Measurements from ENCODE around the gene TRIO.

Gene TRIO

GRCh38 chr5:14250748-14251701 is 107.9 kb downstream of the TRIO start:
- H3K27me3 ChIP-seq (replicated peaks), result no peaks in the 10 kb centered on the region
- H3K27ac ChIP-seq, result peak overlapping the region; percentile 32
- TF ChIP-seq, protein P1, sequence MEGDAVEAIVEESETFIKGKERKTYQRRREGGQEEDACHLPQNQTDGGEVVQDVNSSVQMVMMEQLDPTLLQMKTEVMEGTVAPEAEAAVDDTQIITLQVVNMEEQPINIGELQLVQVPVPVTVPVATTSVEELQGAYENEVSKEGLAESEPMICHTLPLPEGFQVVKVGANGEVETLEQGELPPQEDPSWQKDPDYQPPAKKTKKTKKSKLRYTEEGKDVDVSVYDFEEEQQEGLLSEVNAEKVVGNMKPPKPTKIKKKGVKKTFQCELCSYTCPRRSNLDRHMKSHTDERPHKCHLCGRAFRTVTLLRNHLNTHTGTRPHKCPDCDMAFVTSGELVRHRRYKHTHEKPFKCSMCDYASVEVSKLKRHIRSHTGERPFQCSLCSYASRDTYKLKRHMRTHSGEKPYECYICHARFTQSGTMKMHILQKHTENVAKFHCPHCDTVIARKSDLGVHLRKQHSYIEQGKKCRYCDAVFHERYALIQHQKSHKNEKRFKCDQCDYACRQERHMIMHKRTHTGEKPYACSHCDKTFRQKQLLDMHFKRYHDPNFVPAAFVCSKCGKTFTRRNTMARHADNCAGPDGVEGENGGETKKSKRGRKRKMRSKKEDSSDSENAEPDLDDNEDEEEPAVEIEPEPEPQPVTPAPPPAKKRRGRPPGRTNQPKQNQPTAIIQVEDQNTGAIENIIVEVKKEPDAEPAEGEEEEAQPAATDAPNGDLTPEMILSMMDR (IDR thresholded peaks at IDR 0.05; ENCODE audit: low read depth, low read length, missing control alignments), result no peak
- no peak overlapping the region for H3K4me3 ChIP-seq (ENCODE audit: low read depth, low read length)
- peaks cover 23% of the 10 kb centered on the region for H3K36me3 ChIP-seq (replicated peaks)
- no peak for DNase-seq
- in situ Hi-C loops (cut with HindIII; ENCODE audit: low pct_ligation_motif_present, low sequenced_read_pairs), result no loop called here

DNA sequence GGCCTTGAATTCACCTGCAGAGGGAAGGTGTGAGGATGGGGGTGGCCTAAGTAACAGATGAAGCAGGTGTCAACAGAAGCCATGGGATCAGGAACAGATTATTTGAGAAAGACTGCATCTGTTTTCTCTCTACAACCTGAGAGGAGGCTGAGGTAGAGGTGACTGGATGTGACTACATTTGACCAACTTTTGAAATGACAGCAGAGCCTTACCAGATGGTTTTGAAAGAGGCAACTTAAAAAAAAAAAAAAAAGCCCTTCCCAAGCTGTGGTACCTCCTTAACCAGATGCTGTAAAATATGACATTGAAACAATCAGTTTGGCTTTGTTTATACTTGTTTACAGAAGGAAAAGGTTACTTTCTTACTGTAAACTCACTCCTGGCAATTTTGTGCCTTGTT is 108.6 kb downstream of the TRIO start:
- Histone ChIP-seq H3K36me3 (replicated peaks) (peaks cover 30% of the 10 kb centered on the region), H3K4me3 (ENCODE audit: low read depth, low read length) (no peak overlapping the region), H3K27ac (no peak overlapping the region), H3K27me3 (replicated peaks) (no peaks in the 10 kb centered on the region)
- TF ChIP-seq, protein P1 (IDR thresholded peaks at IDR 0.05; ENCODE audit: low read depth, low read length, missing control alignments), result no peak
- in situ Hi-C loops (cut with HindIII; ENCODE audit: low pct_ligation_motif_present, low sequenced_read_pairs), result no loop called here
- no peak for DNase-seq

- in situ Hi-C loops (cut with HindIII; ENCODE audit: low pct_ligation_motif_present, low sequenced_read_pairs), result no loop called here
- TF ChIP-seq, protein P1 (IDR thresholded peaks at IDR 0.05; ENCODE audit: low read depth, low read length, missing control alignments), result no peak
- H3K36me3 ChIP-seq (replicated peaks), result peaks cover 35% of the 10 kb centered on the region
- no peak overlapping the region for H3K4me3 ChIP-seq (ENCODE audit: low read depth, low read length)
- H3K27me3 ChIP-seq (replicated peaks), result no peaks in the 10 kb centered on the region
- H3K27ac ChIP-seq, result no peak overlapping the region
- no peak for DNase-seq
Observed at GRCh38 chr5:14252793-14253192, 109.7 kb downstream of the TRIO start.

- H3K4me3 ChIP-seq (ENCODE audit: low read depth, low read length), result no peak overlapping the region
- in situ Hi-C loops (cut with HindIII; ENCODE audit: low pct_ligation_motif_present, low sequenced_read_pairs), result no loop called here
- TF ChIP-seq, protein P1 (IDR thresholded peaks at IDR 0.05; ENCODE audit: low read depth, low read length, missing control alignments), result no peak
- no peaks in the 10 kb centered on the region for H3K27me3 ChIP-seq (replicated peaks)
- no peak overlapping the region for H3K27ac ChIP-seq
- H3K36me3 ChIP-seq (replicated peaks), result peaks cover 24% of the 10 kb centered on the region
- no peak for DNase-seq
Observed at GRCh38 chr5:14254686-14255085, 111.5 kb downstream of the TRIO start.

- in situ Hi-C loops (cut with HindIII; ENCODE audit: low pct_ligation_motif_present, low sequenced_read_pairs), result no loop called here
- Histone ChIP-seq H3K4me3 (ENCODE audit: low read depth, low read length) (no peak overlapping the region), H3K36me3 (replicated peaks) (peaks cover 22% of the 10 kb centered on the region), H3K27me3 (replicated peaks) (no peaks in the 10 kb centered on the region), H3K27ac (no peak overlapping the region)
- no peak for DNase-seq
- TF ChIP-seq, protein P1 (IDR thresholded peaks at IDR 0.05; ENCODE audit: low read depth, low read length, missing control alignments), result no peak
Observed at GRCh38 chr5:14256026-14256690, 113.0 kb downstream of the TRIO start.
